Kidney epithelial cell (primary cell): ENCODE data around the gene MOSPD2. TPM values are rescaled to one million over a fixed set of nuclear protein-coding genes. Genes with fewer than 3 reads are reported as not detected.
A peak's percentile ranks its signal among the peaks of the same experiment; 100 is the strongest.

Experiments
- DNase-seq: peaks from one replicate; pipeline ENCODE4 v3.0.0-alpha.2; 2010; ENCODE audit warnings: low read depth
- H3K27me3 ChIP-seq: 2 replicates; pipeline ENCODE4 v1.6.0; 2011; ENCODE audit warnings: low read length; ENCODE audit not compliant: control insufficient read depth, insufficient read depth
- H3K36me3 ChIP-seq: 2 replicates; pipeline ENCODE4 v1.5.1; 2011; ENCODE audit warnings: low read length; ENCODE audit not compliant: control insufficient read depth, insufficient read depth
- H3K4me3 ChIP-seq: 2 replicates; pipeline ENCODE4 v1.5.1; 2011; ENCODE audit warnings: low read depth, mild to moderate bottlenecking, control low read depth, low read length
- CTCF ChIP-seq: IDR thresholded peaks from 2 replicates; pipeline ENCODE4 v1.5.1; 2011; ENCODE audit warnings: mild to moderate bottlenecking, moderate library complexity, low read length, control low read depth, inconsistent platforms; ENCODE audit not compliant: insufficient read depth, poor library complexity, severe bottlenecking
- total RNA-seq: library from RNA; depleted of rRNA; stranded (reverse); fragments of >200 nt; gene quantifications from 2 replicates; pipeline ENCODE4 v1.2.3, GENCODE V29; 2015

The MOSPD2 gene
- total RNA-seq, 1 donor from 2014 or later, result 10.3 TPM

DNA sequence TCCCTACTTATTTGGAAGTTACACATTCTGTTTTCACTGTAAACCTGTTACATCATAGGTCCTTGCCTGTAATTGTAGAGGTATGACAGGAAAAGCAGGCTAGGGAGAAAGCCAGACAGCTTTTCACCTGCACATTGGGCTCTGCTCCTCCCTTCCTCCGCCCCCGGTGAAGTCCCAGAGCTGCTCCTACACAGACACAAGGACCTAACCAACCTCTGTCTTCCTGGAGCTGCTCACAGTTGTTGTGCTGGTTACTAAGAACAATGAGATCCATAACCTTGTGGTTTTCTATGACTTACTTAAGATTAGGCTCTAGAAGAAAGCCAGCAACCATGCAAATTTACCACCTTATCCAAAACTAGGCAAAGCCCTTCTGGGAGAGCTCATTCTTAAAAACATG lies 40.0 kb downstream of the MOSPD2 start:
- TF ChIP-seq CTCF, result no peak
- Histone ChIP-seq H3K4me3 (no peak overlapping the region), H3K36me3 (no peaks in the 10 kb centered on the region), H3K27me3 (no peaks in the 10 kb centered on the region)
- DNase-seq, result no peak

- H3K36me3 ChIP-seq, result no peaks in the 10 kb centered on the region
- DNase-seq, result no peak
- TF ChIP-seq CTCF, result no peak
- no peaks in the 10 kb centered on the region for H3K27me3 ChIP-seq
- no peak overlapping the region for H3K4me3 ChIP-seq
Observed at GRCh38 chrX:14915596-14915995, 42.4 kb downstream of the MOSPD2 start.

DNA sequence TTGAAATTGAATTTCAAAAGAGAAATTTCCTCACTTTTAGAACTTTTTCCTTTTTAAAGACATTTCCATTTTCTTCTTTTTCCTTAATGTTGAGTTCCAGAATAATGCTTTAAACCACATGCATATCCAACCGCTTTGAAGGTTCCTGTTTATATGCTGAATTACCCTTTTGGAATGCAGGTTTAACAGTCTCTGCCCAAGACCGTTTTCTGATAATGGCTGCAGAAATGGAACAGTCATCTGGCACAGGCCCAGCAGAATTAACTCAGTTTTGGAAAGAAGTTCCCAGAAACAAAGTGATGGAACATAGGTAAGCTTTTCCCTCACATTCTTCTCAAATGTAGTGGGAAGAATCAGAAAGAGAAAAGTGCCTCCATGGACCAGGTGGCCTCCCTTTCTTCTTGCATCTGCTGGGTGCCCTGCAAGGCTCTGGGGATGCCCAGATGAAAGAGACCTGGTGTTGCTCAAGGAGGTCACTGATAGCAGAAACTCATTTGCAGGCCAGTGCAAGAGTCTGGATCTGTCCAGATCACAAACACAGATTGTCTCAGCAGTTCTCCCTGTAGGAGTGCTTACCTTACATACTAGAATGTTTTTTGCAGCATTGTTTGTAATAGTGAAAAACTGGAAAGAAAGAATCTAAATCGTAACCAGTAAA lies 42.9 kb downstream of the MOSPD2 start:
- peak; percentile 28 for DNase-seq
- Histone ChIP-seq H3K27me3 (no peaks in the 10 kb centered on the region), H3K4me3 (no peak overlapping the region), H3K36me3 (no peaks in the 10 kb centered on the region)
- no peak for TF ChIP-seq CTCF

DNA sequence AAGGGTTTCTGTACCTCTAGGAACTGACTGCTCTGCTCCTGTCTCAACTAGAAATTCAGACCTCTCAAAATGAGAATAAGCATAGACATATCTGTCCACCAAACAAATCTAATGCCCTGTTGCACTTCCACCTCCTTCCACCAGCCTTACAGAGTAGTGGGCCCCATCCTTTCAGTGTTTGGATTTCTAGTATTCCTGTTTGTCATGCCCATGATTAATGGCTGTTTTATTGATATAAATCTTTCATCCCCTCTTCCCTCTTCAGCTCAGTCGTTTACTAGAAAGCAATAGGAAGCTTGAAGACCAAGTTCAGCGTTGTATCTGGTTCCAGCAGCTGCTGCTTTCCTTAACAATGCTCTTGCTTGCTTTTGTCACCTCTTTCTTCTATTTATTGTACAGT lies 46.2 kb downstream of the MOSPD2 start:
- no peak for DNase-seq
- Histone ChIP-seq H3K36me3 (no peaks in the 10 kb centered on the region), H3K4me3 (no peak overlapping the region), H3K27me3 (no peaks in the 10 kb centered on the region)
- TF ChIP-seq CTCF, result no peak

- Histone ChIP-seq H3K27me3 (no peaks in the 10 kb centered on the region), H3K36me3 (no peaks in the 10 kb centered on the region), H3K4me3 (no peak overlapping the region)
- TF ChIP-seq CTCF, result no peak
- DNase-seq, result no peak
Observed at GRCh38 chrX:14920196-14920595, 47.0 kb downstream of the MOSPD2 start.

- no peak overlapping the region for H3K4me3 ChIP-seq
- DNase-seq, result no peak
- H3K36me3 ChIP-seq, result no peaks in the 10 kb centered on the region
- no peaks in the 10 kb centered on the region for H3K27me3 ChIP-seq
- no peak for TF ChIP-seq CTCF
Observed at GRCh38 chrX:14922437-14922836, 49.2 kb downstream of the MOSPD2 start.
